SU-DHL-6 (cell line): ENCODE measurements around the gene SOX5.

Source experiments
- H2AFZ ChIP-seq: fragments of 200-600 bp; sonication (generic); 2 replicates; pipeline ENCODE4 v1.6.1; 2014; ENCODE audit warnings: low read depth, mild to moderate bottlenecking, moderate library complexity, mixed read lengths, antibody characterized with exemption, low read length; ENCODE audit not compliant: severe bottlenecking
- H3F3A ChIP-seq: fragments of 200-600 bp; shearing (Covaris generic); 2 replicates; pipeline ENCODE4 v1.6.0; 2016; ENCODE audit warnings: antibody characterized with exemption, mild to moderate bottlenecking; ENCODE audit not compliant: insufficient read depth
- H3K27ac ChIP-seq: fragments of 200-600 bp; sonication (generic); 2 replicates; pipeline ENCODE4 v1.5.1; 2016; ENCODE audit warnings: low read depth, mild to moderate bottlenecking, low read length, moderate library complexity, mixed read lengths
- H3K27me3 ChIP-seq: fragments of 200-600 bp; sonication (generic), shearing (Covaris generic); 2 replicates; pipeline ENCODE4 v1.6.0; 2014; ENCODE audit warnings: mild to moderate bottlenecking, low read length
- H3K36me3 ChIP-seq: fragments of 200-600 bp; sonication (generic); 2 replicates; pipeline ENCODE4 v1.6.1; 2014; ENCODE audit warnings: mild to moderate bottlenecking, low read length, mixed read lengths
- H3K4me2 ChIP-seq: fragments of 300-600, 200-600 bp; shearing (Covaris generic), sonication (generic); 2 replicates; pipeline ENCODE4 v1.6.0; 2014; ENCODE audit warnings: low read length, low read depth, mild to moderate bottlenecking; ENCODE audit not compliant: poor library complexity, severe bottlenecking
- H3K4me3 ChIP-seq: fragments of 200-600 bp; sonication (generic); 2 replicates; pipeline ENCODE4 v1.5.1; 2014; ENCODE audit warnings: antibody characterized with exemption, low read length, mild to moderate bottlenecking, mixed read lengths; ENCODE audit not compliant: insufficient read depth, poor library complexity, severe bottlenecking
- H3K79me2 ChIP-seq: fragments of 200-600 bp; sonication (generic); 2 replicates; pipeline ENCODE4 v1.6.1; 2014; ENCODE audit warnings: mild to moderate bottlenecking, low read length, moderate library complexity; ENCODE audit not compliant: insufficient read depth
- H3K9ac ChIP-seq: fragments of 200-600 bp; sonication (generic); 2 replicates; pipeline ENCODE4 v1.7.0; 2014; ENCODE audit warnings: mild to moderate bottlenecking, low read length
- H3K9me2 ChIP-seq: fragments of 200-600 bp; sonication (generic); replicated peaks from 2 replicates; pipeline ENCODE4 v1.6.1; 2014; ENCODE audit warnings: low read length; ENCODE audit not compliant: insufficient read depth
- H3K9me3 ChIP-seq: fragments of 200-600 bp; sonication (generic); 2 replicates; pipeline ENCODE4 v1.6.1; 2014; ENCODE audit warnings: low read length, mixed read lengths; ENCODE audit not compliant: insufficient read depth
- H4K20me1 ChIP-seq: fragments of 200-600 bp; sonication (generic); 2 replicates; pipeline ENCODE4 v1.6.1; 2014; ENCODE audit warnings: low read depth, mild to moderate bottlenecking, antibody characterized with exemption, low read length, moderate library complexity, mixed read lengths
- CTCF ChIP-seq: fragments of 200-600 bp; sonication (generic); IDR thresholded peaks from one replicate; pipeline ENCODE4 v1.5.1; 2017; ENCODE audit warnings: antibody characterized with exemption, mild to moderate bottlenecking, low read length, moderate library complexity; ENCODE audit not compliant: insufficient read depth, poor library complexity, severe bottlenecking
- EZH2phosphoT487 ChIP-seq: fragments of 200-600 bp; sonication (generic), shearing (Covaris generic); conservative IDR thresholded peaks from 2 replicates; pipeline ENCODE4 v1.6.1; 2018; ENCODE audit warnings: mild to moderate bottlenecking, antibody characterized with exemption, low read length, moderate library complexity, mixed read lengths

The SOX5 gene

GRCh38 chr12:23771240-23771949, 178.1 kb downstream of the SOX5 start:
- no peak for TF ChIP-seq EZH2phosphoT487
- TF ChIP-seq CTCF = no peak
- Histone ChIP-seq H3K9ac (no peak overlapping the region), H3K27ac (no peak overlapping the region), H3K4me2 (no peak overlapping the region), H3K9me2 (no peaks in the 10 kb centered on the region), H3K36me3 (no peaks in the 10 kb centered on the region), H2AFZ (no peak overlapping the region), H3K4me3 (no peak overlapping the region), H3K79me2 (no peaks in the 10 kb centered on the region), H4K20me1 (no peaks in the 10 kb centered on the region), H3K27me3 (no peaks in the 10 kb centered on the region), H3F3A (no peaks in the 10 kb centered on the region), H3K9me3 (no peaks in the 10 kb centered on the region)

- Histone ChIP-seq H2AFZ (no peak overlapping the region), H3K9ac (no peak overlapping the region), H3K27me3 (no peaks in the 10 kb centered on the region), H3K9me3 (no peaks in the 10 kb centered on the region), H3K79me2 (no peaks in the 10 kb centered on the region), H4K20me1 (no peaks in the 10 kb centered on the region), H3K4me3 (no peak overlapping the region), H3F3A (no peaks in the 10 kb centered on the region), H3K27ac (no peak overlapping the region), H3K4me2 (no peak overlapping the region), H3K9me2 (no peaks in the 10 kb centered on the region), H3K36me3 (no peaks in the 10 kb centered on the region)
- TF ChIP-seq EZH2phosphoT487 (no peak), CTCF (no peak)
Measured at GRCh38 chr12:23770202-23770938, 179.1 kb downstream of the SOX5 start.

- Histone ChIP-seq H3F3A (no peaks in the 10 kb centered on the region), H4K20me1 (no peaks in the 10 kb centered on the region), H3K36me3 (no peaks in the 10 kb centered on the region), H3K9ac (no peak overlapping the region), H3K27ac (no peak overlapping the region), H3K79me2 (no peaks in the 10 kb centered on the region), H3K9me3 (no peaks in the 10 kb centered on the region), H3K4me2 (no peak overlapping the region), H3K9me2 (no peaks in the 10 kb centered on the region), H3K4me3 (no peak overlapping the region), H2AFZ (no peak overlapping the region), H3K27me3 (no peaks in the 10 kb centered on the region)
- TF ChIP-seq CTCF (no peak), EZH2phosphoT487 (no peak)
Measured at GRCh38 chr12:23767834-23768233, 181.6 kb downstream of the SOX5 start.
